ENCODE measurements around the gene PROC.

Gene PROC

DNA sequence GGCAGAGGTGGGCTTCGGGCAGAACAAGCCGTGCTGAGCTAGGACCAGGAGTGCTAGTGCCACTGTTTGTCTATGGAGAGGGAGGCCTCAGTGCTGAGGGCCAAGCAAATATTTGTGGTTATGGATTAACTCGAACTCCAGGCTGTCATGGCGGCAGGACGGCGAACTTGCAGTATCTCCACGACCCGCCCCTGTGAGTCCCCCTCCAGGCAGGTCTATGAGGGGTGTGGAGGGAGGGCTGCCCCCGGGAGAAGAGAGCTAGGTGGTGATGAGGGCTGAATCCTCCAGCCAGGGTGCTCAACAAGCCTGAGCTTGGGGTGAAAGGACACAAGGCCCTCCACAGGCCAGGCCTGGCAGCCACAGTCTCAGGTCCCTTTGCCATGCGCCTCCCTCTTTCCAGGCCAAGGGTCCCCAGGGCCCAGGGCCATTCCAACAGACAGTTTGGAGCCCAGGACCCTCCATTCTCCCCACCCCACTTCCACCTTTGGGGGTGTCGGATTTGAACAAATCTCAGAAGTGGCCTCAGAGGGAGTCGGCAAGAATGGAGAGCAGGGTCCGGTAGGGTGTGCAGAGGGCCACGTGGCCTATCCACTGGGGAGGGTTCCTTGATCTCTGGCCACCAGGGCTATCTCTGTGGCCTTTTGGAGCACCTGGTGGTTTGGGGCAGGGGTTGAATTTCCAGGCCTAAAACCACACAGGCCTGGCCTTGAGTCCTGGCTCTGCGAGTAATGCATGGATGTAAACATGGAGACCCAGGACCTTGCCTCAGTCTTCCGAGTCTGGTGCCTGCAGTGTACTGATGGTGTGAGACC, at the start of gene PROC:
Gene PROC, plus strand, starts transcription at position 128 of the 812 bp plus-strand sequence. CDS start 1,516 bp downstream, outside the sequence.
- no peak for DNase-seq (ENCODE audit: low spot score)

DNA sequence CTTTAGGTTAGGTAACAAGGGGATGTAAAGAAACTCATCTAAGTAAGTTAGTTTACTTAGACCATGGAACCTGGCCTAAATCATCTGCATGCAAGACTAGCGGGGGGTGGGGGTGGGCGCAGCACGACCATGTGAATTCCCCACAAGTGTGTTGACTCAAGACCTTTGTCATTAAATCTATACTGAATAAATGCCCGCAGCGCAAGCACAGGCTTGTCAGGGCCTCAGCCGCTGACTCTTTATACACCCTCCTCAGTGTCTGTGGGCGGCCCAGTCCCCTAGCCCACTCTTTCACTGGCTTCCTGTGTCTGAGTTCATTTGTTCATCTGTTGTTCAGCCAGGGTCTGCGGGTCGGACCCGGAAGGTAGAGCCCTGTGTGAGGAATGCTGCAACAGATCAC, 48.2 kb upstream of the PROC start:
- no peak for DNase-seq (ENCODE audit: low spot score)

DNA sequence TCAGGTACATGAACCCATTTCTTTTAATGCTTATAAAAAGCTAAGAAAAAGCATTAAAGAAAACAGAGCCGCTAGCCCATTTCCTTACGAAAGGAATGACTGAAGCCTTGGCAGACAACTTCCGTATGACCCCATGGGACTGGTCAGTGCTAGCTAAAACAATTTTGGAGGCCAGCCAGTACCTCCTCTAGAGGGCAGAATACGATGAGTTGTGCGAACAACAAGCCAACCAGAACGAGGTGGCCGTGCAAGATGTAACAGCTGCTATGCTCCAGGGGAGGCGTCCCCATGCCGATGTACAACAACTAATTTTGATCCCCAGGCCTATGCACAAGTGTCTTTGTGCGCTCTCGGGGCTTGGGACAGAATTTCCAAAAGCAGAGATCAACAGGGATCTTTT, 47.2 kb upstream of the PROC start:
- DNase-seq (ENCODE audit: low spot score), result no peak

DNA sequence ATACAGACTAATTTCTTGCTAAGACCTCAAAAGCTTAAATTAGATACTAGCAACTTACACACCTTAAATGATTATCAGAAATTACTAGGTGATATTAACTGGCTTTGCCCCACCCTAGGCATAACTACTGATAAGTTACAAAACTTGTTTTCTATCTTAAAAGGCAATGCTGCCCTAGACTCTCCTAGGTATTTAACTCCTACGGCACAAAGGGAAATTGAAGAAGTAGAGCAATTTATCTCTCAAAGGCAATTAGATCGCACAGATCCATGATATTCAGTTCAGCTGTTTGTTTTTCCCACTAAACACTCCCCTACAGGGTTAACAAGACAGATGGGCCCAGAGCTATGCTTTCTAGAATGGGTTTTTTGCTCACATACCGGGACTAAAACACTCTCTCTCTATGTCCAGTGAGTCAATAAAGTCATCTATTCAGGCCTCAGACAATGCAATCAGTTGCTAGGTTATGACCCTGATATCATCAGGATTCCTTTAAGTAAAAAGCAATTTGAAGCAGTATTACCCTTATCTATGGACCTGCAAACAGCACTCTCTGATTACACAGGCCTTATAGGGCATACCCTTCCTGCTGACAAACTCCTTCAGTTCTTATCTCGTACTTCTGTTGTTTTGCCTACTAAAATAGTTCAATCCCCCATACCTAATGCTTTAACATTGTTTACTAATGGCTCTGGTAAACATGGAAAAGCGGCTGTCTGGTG, 44.7 kb upstream of the PROC start:
- no peak for DNase-seq (ENCODE audit: low spot score)

DNA sequence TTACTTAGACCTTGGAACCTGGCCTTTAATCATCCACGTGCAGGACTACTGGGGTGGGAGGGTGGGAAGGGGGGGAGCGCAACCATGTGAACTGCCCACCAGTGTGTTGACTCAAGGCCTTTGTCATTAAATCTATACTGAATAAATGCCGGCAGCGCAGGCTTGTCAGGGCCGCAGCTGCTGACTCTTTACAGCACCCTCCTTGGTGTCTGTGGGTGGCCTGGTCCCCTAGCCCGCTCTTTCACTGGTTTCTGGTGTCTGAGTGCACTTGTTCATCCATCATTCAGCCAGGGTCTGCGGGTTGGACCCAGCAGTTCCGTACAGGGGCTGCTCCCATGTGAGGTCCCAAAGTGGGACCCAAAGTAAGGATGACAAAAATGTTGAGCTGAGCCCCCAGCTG, 42.0 kb upstream of the PROC start:
- DNase-seq (ENCODE audit: low spot score), result no peak

DNA sequence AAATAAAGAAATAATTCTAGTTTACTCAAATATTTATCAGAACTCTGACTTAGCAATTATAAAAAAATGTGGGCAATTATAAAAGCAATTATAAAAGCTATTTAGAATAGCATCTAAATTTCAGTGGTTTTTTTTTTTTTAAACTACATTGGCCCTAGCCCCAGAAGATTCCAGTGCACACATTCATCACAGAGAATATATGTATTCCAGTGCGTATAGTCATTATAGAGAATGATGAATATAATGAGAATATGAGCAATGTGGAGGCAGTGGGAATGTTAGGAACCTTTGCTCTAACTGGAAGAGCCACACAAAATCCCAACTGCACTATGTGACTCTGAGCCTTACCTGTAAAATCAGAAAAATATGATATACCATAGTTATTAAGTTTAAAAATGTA, 41.0 kb upstream of the PROC start:
- DNase-seq (ENCODE audit: low spot score), result no peak

DNA sequence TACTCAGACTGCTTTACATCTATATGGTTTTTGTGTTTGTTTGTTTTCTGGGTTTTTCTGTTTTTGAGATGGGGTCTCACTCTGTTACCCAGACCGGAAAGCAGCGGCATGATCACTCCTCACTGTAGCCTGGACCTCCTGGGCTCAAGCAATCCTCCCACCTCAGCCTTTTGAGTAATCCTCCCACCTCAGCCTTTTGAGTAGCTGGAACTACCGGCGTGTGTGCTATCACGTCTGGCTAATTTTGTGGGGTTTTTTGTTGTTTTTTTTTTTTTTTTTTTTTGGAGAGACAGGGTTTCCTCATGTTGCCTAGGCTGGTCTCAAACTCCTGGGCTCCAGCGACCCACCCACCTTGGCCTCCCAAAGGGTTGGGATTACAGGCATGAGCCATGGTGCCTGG, 39.5 kb upstream of the PROC start:
- no peak for DNase-seq (ENCODE audit: low spot score)

DNA sequence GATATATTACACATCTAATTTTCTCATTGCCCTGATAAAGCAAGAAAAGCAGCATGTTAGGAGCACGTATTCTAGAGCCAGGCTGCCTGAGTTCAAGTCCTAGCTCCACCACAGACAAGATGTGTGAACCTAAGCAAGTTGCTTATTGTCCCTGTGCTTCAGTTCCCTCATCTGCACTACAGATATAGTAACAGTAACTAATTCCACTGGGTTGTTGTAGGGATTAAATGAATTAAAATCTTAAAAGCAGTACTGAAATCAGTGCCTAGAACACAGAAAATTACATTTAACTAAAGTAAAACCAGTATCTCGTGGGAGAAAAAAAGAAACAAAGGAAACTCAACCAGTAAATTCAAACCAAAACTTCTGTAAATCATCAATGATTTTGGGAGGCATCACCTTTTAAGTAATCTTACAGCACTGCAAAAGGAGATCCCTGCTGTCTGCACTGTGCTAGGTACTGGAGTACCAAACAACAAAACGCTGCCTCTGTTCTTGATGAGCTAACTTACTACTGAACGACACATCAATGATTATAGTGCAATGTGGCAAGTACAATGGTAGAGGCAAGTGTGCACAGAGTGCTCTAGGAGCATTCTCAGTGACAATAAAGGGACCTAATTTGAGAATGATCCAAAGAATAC, 38.4 kb upstream of the PROC start:
- no peak for DNase-seq (ENCODE audit: low spot score)

DNA sequence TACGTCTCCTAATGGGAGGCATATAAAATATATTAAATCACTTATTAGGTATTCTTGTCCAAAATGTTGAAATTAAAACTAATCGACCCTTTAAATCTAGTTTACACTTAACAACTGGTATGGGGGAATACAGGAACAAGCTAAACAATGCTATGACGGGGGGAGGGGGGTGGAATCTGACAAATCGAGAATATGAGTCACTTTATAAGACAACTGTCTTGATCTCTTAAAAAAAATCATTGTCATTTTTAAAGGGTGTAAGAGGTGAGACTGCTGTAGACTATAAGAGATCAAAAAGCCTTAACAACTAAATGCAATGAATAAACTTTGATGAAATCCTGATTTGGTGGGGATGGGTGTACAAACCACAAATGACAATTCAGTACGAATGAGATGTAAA, 36.5 kb upstream of the PROC start:
- DNase-seq (ENCODE audit: low spot score), result no peak

DNA sequence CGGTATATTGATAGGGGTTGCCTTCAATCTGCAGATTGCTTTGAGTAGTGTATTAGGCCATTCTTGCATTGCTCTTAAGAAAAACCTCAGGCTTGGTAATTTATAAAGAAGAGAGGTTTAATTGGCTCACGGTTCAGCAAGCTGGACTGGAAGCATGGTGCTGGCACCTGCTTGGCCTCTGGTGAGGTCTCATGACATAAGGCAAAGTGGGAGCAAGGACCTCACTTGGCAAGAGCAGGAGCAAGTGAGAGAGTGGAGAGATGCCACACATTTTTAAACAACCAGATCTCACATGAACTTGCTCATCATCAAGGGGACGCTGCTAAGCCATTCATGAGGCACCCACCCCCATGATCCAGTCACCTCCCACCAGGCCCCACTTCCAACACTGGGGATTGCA, 35.4 kb upstream of the PROC start:
- DNase-seq (ENCODE audit: low spot score), result no peak

DNA sequence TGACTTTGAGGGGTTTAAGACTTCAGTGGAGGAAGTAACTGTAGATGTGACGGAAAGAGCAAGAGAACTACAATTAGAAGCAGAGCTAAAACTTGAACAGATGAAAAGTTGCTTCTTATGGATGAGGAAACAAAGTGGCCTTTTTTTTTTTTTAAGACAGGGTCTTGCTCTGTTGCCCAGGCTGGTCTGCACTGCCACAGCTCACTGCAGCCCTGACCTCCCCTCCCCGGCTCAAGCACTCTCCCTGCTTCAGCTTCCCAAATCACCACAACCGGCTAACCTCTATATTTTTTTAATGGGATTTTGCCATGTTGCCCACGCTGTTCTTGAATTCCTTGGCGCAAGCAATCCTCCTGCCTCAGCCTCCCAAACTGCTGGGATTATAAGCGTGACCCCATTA, 33.7 kb upstream of the PROC start:
- DNase-seq (ENCODE audit: low spot score), result no peak

DNA sequence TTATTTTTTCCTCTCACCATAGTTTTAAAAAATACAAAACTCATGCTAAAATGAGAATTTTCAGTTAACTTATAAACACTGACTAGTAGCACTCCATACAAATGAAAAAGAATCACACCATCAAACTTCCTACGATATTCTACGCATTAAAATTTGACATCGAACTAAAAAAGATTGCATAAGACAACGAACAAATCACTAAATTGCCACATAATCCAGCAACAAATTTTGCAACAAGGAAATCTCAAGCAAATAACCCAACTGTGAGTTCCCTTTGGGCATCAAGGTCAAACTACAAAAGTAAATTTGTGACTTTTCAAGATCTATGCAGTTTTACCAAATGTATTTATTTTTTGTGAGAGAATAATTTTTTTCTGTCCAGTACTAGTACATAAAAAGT, 32.0 kb upstream of the PROC start:
- DNase-seq (ENCODE audit: low spot score), result no peak

DNA sequence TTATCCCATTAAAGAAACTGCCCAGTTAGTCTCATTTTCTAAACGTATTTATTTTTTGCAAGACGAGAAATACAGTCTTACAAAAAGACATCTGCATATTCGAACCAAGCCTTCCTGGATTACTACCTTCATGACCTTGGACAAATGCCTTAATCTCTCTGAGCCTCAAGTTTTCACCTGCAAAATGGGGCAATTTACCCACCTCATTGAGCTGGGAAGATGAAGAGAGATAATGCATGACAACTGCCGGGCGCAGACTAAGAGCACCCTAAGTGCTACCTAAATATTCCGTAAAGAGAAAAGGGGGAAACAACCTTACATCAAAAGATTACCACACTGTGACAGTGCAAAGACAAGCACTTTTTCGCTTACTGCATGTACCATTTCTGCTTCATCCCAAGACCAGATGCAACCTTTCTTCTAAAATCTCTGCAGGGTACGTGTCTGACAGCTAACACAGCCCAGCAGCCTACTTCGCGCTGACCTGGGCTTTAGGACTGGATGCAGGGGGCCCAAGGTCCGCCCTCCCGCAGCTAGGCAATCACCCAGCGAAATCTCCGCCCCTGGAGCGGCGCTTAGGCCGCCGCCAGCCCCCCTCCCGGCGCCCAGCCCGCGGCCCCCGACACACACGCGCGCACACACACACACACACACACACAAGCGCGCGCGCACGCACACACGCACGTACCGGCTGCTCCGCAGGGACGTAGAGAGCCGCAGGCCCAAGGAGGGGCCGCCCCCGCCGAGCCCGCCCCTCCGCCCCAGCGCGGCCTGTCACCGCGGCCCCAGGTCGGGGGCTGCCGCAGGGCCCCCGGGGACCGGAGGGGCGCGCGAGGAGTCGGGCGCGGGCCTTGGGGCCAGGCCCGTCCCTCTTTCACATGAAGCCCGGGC, 31.2 kb upstream of the PROC start:
- peak; percentile 90 for DNase-seq (ENCODE audit: low spot score)

DNA sequence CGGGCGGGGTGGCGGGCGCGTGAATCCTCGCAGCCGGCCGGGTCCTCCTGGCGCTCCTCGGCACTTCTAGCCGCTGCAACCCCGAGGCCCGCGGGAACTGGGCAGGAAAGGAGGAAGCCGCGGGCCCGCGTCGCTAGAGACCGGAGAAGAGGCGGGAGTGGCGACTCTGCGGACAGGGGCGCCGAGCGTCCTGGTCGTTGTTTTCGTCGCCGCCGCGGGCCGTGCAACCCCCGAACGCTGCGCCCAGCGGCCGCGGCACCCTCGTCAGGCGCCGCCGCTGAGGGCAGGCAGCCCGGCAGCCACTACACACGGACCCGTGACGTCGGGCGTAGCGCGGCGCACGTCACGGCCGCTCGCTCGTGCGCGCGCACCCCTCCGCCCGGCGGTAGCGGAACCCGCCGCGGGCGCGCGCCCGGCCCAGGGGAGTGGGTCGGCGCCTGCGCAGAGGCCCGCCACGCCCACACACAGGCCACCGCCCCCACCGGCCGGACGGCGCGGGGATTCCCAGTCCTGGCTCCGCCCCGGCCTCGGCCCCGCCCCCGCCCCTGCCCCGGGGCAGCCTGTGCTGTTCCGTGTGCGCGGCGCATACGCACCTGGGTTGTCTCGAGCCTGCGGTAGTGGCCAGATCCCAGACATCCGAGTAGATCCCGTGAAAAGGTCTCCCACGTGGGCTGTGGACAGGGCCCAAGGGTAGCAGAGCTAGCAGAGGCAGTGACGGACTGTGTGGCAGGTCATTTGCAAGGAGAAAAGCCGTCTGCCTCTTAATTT, 30.4 kb upstream of the PROC start, which contains the start of gene MAP3K2:
Gene MAP3K2, minus strand, starts transcription at position 321 of the 768 bp plus-strand sequence. CDS start 44,846 bp downstream, outside the sequence.
- DNase-seq (ENCODE audit: low spot score), result peak; percentile 90

DNA sequence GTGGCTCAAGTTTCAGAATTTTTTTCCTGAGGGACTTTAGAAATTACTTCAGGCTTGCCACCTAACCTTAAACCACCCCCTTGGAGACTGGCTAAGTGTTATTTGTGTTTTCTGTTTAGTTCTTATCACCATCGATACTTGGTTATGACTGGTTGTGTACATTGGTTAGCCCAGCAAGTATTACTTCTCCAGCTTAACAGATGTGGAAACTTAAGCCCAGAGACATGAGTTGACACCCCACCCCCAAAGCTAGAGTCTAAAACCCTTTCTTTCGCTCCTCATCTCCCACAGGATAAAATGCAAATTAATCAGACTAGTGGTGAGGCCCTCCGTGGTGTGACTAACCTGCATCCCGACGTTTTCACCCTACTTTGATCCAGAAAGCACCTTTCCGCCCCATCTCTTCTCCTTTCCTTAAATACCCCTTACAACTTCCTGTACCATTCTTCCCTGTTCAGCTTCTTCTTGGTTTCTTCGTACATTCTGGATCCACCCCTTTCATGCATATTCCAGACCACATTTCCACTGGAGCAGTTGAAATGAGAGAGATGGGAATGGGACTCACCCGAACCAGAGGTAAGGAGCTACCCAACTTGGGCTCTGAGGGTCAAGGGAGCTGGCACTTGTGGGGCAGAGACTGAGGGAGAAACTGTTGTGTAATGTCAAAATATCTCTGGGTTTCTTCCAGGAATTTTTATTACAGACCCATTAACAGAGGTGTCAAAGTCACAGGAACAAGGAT, 29.6 kb upstream of the PROC start:
- DNase-seq (ENCODE audit: low spot score), result no peak

DNA sequence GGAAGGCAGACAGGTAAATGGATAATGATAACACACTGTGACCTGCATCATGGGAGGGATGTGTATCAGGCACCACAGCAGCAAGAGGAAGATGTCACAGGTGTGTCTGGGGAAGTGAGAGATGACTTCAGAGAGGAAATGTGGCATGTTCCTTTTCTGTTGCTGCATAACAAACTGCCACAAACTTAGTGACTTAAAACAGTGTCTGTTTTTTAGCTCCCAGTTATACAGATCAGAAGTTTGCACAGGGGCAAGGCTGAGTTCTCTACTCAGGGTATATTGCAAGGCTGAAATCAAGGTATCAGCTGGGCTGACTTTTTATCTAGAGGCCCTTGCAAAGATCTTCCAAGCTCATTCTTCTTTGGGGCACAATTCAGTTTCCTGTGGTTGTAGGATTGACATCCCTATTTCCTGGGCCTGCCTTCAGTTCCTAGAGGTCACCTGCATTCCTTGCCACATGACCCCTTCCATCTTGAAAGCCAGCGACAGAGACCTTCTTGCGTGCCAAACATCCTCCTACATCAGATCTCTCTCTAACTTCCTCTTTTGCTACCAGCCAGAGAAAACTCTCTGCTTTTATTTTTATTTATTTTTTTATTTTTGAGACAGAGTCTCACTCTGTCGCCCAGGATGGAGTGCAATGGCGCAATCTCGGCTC, 28.3 kb upstream of the PROC start:
- no peak for DNase-seq (ENCODE audit: low spot score)

DNA sequence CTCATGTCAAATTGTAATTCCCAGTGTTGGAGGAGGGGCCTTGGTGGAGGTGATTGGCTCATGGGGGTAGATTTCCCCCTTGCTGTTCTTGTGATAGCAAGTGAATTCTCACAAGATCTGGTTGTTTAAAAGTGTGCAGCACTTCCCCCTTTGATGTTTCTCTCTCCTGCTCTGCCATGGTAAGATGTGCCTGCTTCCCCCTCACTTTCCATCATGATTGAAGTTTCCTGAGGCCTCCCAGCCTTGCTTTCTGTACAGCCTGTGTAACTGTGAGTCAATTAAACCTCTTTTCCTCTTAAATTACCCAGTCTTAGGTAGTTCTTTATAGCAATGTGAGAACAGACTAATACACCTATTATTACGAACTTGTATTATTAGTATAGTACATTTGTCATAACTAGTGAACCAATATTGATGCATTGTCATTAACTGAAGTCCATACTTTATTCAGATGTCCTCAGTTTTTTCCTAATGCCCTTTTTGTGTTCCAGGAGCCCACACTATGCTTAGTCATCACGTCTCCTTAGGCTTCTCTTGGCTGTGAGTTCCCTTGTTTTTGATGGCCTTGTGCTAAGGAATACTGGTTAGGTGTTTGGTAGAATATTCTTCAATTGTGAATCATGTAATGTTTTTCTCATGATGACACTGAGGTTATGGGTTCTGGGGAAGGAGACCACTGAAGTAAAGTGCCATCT, 25.9 kb upstream of the PROC start:
- no peak for DNase-seq (ENCODE audit: low spot score)

DNA sequence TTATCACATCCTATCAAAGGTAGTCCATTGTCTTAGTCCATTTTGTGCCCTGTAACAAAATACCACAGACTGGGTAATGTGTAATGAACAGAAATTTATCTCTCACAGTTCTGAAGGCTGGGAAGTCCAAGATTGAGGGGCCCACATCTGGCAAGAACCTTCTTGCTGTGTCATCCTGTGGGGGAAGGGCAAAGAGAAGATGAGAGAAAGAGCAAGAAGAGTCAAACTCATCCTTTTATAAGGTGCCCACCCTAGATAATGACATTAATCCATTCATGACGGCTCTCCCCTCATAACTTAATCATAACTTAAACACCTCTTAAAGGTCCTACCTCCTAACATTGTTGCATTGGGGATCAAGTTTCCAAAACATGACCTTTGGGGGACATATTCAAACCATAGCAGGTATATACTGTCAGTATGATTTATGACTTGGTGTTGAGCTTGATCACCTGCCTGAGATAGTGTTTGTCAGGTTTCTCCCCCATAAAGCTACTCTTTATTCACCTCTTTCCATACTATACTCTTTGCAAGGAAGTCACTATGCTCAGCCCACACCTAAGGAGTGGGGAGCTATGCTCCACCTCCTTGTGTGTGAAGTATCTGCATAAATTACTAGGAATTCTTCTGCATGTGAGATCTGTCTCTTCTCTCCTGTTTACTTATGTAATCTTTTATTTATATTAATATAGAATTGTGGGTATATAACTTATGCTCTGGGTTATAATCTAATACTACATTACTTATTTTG, 25.2 kb upstream of the PROC start:
- DNase-seq (ENCODE audit: low spot score), result no peak

DNA sequence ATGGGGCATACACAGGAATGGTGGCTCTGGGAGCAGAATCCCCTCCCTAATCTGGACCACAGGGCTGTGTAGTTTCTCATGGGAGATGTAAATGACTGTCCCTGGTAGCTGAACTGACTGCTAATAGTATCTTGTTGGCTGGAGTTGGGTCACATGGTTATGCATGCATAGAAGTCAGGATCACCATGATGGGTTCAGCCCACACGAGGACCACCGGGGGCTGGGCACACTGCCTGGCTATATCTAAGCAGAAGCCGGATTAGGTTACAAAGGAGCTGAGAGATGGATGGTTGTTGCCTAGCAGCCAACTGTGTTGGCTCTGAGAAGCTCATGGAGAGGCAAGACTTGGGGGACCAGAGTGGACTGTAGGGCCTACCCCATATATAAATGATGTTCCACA, 23.7 kb upstream of the PROC start:
- no peak for DNase-seq (ENCODE audit: low spot score)

Measured in Ammon's horn (tissue), 1 donor.